Adipocyte (in vitro differentiated cells): ENCODE results near the gene UBXN2A.
"Not testable (repeated sequence)": the region's sequence is repeated elsewhere in the genome, so short reads cannot be mapped to it uniquely, and the experiment has no call there.

Experiments used
- DNase-seq: peaks from one replicate; pipeline ENCODE4 v3.0.0-alpha.2; 2015; ENCODE audit warnings: low read depth
- H3K27me3 ChIP-seq: replicated peaks from 2 replicates; pipeline ENCODE4 v1.7.0; 2013; ENCODE audit warnings: mild to moderate bottlenecking, low read length, moderate library complexity; ENCODE audit not compliant: control insufficient read depth, insufficient read depth
- H3K36me3 ChIP-seq: 2 replicates; pipeline ENCODE4 v1.7.0; 2013; ENCODE audit warnings: low read length, mild to moderate bottlenecking, moderate library complexity; ENCODE audit not compliant: control insufficient read depth, insufficient read depth, severe bottlenecking
- H3K4me1 ChIP-seq: 2 replicates; pipeline ENCODE4 v1.7.0; 2013; ENCODE audit warnings: mild to moderate bottlenecking, low read length, moderate library complexity; ENCODE audit not compliant: control insufficient read depth, insufficient read depth
- H3K4me3 ChIP-seq: 2 replicates; pipeline ENCODE4 v1.7.0; 2013; ENCODE audit warnings: mild to moderate bottlenecking, low read length, moderate library complexity
- H3K9ac ChIP-seq: 2 replicates; pipeline ENCODE4 v1.7.0; 2013; ENCODE audit warnings: mild to moderate bottlenecking, low read length, moderate library complexity
- H3K9me3 ChIP-seq: 2 replicates; pipeline ENCODE4 v1.7.0; 2013; ENCODE audit warnings: mild to moderate bottlenecking, low read length, moderate library complexity; ENCODE audit not compliant: control insufficient read depth

The UBXN2A gene

GRCh38 chr2:24026233-24026632 lies 86.0 kb downstream of the UBXN2A start:
- H3K27me3 ChIP-seq: no peaks in the 10 kb centered on the region
- DNase-seq: no peak
- peaks cover 42% of the 10 kb centered on the region for H3K36me3 ChIP-seq

GRCh38 chr2:24038786-24039499 lies 98.7 kb downstream of the UBXN2A start:
- H3K36me3 ChIP-seq: peaks cover 29% of the 10 kb centered on the region

More at GRCh38 chr2:24026233-24026632, 86.0 kb downstream of the UBXN2A start:
- Histone ChIP-seq H3K9me3 (no peaks in the 10 kb centered on the region), H3K9ac (no peak overlapping the region), H3K4me1 (no peaks in the 10 kb centered on the region), H3K4me3 (no peak overlapping the region)

DNA sequence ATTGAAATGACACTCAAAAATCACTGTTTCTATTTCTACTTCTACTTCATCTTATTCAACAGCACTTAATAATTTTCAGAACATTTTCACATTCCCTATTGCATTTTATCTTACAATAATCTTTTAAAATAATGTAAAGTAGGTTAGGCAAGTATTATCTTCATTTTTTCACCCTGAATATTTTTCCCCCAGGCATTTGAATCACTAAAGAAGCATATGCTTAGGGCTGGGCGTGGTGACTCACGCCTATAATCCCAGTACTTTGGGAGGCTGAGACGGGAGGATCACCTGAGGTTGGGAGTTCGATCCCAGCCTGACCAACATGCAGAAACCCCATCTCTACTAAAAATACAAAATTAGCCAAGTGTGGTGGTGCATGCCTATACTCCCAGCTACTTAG lies 100.2 kb downstream of the UBXN2A start:
- Histone ChIP-seq H3K4me1 (no peaks in the 10 kb centered on the region), H3K9me3 (no peaks in the 10 kb centered on the region), H3K9ac (no peak overlapping the region), H3K4me3 (no peak overlapping the region), H3K27me3 (no peaks in the 10 kb centered on the region), H3K36me3 (peaks cover 29% of the 10 kb centered on the region)
- DNase-seq: no peak

More at GRCh38 chr2:24038786-24039499, 98.7 kb downstream of the UBXN2A start:
- H3K27me3 ChIP-seq: no peaks in the 10 kb centered on the region
- H3K9me3 ChIP-seq: no peaks in the 10 kb centered on the region
- H3K4me3 ChIP-seq: no peak overlapping the region
- no peak overlapping the region for H3K9ac ChIP-seq
- no peaks in the 10 kb centered on the region for H3K4me1 ChIP-seq
- DNase-seq: no peak

- H3K9me3 ChIP-seq, H3K9ac ChIP-seq, DNase-seq, H3K4me1 ChIP-seq, H3K27me3 ChIP-seq, H3K4me3 ChIP-seq: not testable (repeated sequence)
- peaks cover 14% of the 10 kb centered on the region for H3K36me3 ChIP-seq
These were observed 102.9 kb downstream of the UBXN2A start for GRCh38 chr2:24043133-24043532.

DNA sequence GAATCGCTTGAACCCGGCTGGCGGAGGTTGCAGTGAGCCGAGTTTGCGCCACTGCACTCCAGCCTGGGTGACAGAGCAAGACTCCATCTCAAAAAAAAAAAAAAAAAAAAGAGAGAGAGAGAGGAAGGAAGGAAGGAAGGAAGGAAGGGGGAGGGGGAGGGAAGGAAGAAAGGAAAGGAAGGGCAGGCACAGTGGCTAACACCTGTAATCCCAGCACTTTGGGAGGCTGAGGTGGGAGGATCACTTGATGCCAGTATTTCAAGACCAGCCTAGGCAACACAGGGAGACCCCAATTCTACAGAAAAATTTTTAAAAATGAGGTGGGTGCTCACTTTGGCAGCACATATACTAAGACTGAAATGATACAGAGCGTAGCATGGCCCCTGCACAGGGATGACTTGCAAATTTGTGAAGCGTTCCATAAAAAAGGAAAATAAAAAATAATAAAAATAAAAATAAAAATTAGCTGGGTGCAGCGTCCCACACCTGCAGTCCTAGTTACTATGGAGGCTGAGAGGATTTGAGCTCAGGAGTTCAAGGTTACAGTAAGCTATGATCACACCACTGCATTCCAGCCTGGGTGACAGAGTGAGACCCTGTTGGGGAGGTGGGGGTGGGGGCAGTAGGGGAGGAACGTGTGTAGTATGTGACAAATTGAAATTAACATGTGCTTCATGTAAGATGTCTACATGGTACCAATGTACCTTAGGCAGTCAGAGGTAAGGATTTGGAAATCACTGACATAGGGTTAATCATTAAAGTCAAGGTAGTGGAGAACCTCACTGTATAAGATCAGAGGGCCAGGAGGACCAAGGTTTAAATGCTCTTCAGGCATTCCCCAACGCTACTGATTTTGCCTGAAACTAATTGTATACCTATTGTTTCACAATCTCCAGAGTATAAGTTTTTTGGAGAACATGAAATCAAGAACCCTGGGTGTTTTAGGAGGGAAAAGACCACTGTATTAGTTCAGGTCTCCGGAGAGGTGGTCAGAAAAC lies 105.5 kb downstream of the UBXN2A start:
- H3K4me3 ChIP-seq: peak overlapping the region; percentile 94
- no peaks in the 10 kb centered on the region for H3K36me3 ChIP-seq
- H3K27me3 ChIP-seq: no peaks in the 10 kb centered on the region
- no peaks in the 10 kb centered on the region for H3K9me3 ChIP-seq
- no peak for DNase-seq
- peaks cover 7% of the 10 kb centered on the region for H3K4me1 ChIP-seq
- H3K9ac ChIP-seq: peak overlapping the region; percentile 87

- no peaks in the 10 kb centered on the region for H3K36me3 ChIP-seq
- peak; percentile 59 for DNase-seq
These were observed 106.3 kb downstream of the UBXN2A start for GRCh38 chr2:24046599-24046929.

DNA sequence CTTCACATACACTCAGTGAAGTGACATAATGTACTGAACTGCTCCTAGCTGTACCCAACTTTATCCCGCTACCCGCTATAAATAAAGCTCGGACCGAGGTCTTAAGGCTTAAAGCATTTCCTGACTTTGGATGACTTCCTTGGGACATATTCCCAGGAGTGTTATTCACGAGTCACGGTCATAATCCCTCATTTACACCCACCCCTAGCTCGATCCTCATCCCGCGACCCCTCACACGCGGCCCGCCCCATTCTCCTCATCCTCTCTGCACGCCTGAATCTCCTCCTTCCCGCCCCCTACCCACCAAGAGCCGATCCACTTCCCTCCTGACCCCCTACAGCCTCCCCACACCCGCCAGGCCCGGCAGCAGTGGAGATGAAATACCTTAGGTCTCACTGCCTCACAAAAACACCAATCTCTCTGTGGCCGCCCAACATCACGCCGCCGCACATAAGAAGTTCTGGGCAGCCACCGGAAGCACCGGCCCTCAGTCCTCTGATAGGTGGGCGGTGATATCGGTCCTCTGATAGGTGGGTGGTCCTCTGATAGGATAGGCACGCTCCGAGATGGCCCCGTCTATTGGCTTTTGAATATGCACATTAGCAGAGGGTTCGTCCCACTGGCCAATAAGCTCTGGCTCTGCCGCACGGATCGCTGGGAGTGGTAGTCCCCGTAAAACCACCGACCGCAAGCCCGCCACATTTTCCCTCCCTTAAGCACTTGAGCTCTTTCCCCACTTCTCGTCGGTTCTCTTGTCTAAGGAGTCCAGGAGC lies 106.9 kb downstream of the UBXN2A start, which contains the start of gene WDCP:
WDCP (minus strand) TSS at position 462 of the 773 bp plus-strand sequence. CDS start 7,897 bp downstream, outside the sequence.
- peak; percentile 99 for DNase-seq
- H3K4me1 ChIP-seq: peaks cover 7% of the 10 kb centered on the region
- no peaks in the 10 kb centered on the region for H3K36me3 ChIP-seq
- peak within 1 kb of the TSS; percentile 94 for H3K4me3 ChIP-seq
- H3K27me3 ChIP-seq: no peaks in the 10 kb centered on the region
- H3K9ac ChIP-seq: peak within 1 kb of the TSS; percentile 87
- H3K9me3 ChIP-seq: no peaks in the 10 kb centered on the region

More at GRCh38 chr2:24046599-24046929, 106.3 kb downstream of the UBXN2A start:
- no peaks in the 10 kb centered on the region for H3K9me3 ChIP-seq
- H3K9ac ChIP-seq: peak overlapping the region; percentile 87
- H3K27me3 ChIP-seq: no peaks in the 10 kb centered on the region
- peak overlapping the region; percentile 94 for H3K4me3 ChIP-seq
- H3K4me1 ChIP-seq: peaks cover 7% of the 10 kb centered on the region

- no peaks in the 10 kb centered on the region for H3K9me3 ChIP-seq
These were observed 107.4 kb downstream of the UBXN2A start for GRCh38 chr2:24047703-24048033.

DNA sequence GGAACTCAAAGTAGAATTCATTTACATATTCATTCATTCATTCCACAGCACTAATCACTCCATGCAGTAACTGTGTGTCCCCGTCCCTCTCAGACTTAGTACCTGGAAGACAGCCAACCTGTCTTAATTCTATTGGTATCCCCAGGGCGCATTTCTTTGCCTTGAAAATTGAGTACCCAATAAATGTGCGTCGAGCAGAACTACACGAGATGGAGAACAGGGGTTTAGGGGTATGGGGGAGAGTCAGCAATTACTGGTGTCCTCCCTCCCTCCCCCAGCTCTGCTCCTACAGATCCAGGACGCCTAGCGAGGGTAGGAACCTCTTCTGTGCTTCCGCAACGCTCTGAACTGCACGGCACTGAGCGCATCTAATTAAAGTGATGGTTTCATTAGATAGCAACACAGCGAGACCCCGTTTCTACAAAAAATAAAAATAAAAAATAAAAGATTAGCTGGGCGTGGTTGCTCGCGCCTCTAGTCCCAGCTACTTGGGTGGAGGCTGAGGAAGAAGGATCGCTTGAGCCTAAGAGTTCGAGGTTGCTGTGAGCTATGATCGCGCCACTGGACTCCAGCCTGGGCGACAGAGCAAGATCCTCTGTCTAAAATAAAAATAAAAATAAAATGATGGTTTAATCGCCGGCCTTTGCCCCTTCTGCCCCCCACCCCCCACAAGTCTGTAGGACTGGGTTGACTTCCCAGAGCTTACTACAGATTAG lies 108.7 kb downstream of the UBXN2A start:
- no peaks in the 10 kb centered on the region for H3K27me3 ChIP-seq
- H3K36me3 ChIP-seq: no peaks in the 10 kb centered on the region
- DNase-seq: no peak
- H3K4me1 ChIP-seq: peaks cover 7% of the 10 kb centered on the region
- no peak overlapping the region for H3K9ac ChIP-seq
- no peaks in the 10 kb centered on the region for H3K9me3 ChIP-seq
- H3K4me3 ChIP-seq: peak overlapping the region; percentile 83

More at GRCh38 chr2:24047703-24048033, 107.4 kb downstream of the UBXN2A start:
- Histone ChIP-seq H3K27me3 (no peaks in the 10 kb centered on the region), H3K4me1 (peaks cover 7% of the 10 kb centered on the region), H3K4me3 (peak overlapping the region; percentile 51), H3K36me3 (no peaks in the 10 kb centered on the region), H3K9ac (peak overlapping the region; percentile 21)
- no peak for DNase-seq

DNA sequence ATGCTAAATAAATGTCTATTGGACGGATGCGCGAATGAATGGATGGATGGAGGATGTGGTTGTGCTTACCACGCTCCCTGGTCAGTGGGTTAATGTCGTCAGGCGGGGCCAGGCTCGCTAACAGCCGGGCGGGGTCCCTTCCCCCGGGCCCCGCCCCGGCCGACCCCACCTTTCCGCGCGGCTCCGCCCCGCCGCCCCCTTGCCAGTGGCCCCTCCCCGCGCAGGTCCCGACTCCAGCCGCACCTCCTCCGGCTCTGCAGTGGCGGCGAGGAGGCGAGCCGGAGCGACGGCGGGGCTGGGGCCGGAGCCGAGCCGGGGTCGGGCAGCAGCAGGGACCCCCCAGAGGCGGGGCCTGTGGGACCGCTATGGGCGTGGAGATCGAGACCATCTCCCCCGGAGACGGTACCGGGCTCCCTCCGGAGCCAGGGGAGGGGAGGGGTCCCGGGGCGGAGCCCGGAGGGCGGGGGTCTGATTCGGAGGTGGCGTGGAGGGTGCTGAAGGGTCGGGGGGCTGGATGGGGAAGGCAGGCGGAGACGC lies 109.3 kb downstream of the UBXN2A start, which contains the start of gene FKBP1B:
FKBP1B (plus strand) TSS at position 257 of the 537 bp plus-strand sequence; CDS start at position 366, 109 bp downstream.
- Histone ChIP-seq H3K4me3 (peak within 1 kb of the TSS; percentile 83), H3K4me1 (peaks cover 7% of the 10 kb centered on the region), H3K9ac (peak within 1 kb of the TSS; percentile 69), H3K36me3 (no peaks in the 10 kb centered on the region), H3K27me3 (no peaks in the 10 kb centered on the region), H3K9me3 (no peaks in the 10 kb centered on the region)
- peak; percentile 67 for DNase-seq
